Measurements from ENCODE around the gene PIGBOS1.

The PIGBOS1 gene

DNA sequence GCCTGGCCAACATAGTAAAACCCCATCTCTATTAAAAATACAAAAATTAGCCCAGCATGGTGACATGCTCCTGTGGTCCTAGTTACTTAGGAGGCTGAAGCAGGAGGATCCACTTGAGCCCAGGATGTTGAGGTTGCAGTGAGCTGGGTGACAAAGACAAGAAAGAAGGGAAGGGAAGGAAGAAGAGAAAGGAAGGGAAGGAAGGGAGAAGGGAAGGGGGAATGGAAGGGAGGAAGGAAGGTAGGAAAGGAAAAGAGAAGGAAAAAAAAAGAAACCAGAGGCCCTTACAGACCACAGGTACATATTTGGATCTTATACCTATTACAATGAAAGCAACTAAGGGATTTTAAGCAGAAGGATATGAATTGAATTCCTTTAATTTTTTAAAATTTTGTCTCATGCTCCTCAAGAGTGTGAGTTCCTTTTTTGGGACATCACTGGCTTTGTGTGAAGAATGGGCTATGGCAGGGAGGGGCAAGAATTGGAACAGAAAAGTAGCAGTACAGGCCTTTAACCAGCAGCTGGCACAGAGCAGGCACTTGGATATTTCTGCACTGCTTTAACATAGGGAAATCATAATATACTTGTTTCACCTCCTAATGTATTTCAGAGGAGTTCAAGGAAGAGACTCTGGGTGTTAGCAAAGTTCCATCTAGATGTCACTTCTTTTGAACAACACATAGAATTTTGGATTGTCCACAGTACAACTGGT lies 37.2 kb downstream of the PIGBOS1 start:
- TF ChIP-seq, protein P1, sequence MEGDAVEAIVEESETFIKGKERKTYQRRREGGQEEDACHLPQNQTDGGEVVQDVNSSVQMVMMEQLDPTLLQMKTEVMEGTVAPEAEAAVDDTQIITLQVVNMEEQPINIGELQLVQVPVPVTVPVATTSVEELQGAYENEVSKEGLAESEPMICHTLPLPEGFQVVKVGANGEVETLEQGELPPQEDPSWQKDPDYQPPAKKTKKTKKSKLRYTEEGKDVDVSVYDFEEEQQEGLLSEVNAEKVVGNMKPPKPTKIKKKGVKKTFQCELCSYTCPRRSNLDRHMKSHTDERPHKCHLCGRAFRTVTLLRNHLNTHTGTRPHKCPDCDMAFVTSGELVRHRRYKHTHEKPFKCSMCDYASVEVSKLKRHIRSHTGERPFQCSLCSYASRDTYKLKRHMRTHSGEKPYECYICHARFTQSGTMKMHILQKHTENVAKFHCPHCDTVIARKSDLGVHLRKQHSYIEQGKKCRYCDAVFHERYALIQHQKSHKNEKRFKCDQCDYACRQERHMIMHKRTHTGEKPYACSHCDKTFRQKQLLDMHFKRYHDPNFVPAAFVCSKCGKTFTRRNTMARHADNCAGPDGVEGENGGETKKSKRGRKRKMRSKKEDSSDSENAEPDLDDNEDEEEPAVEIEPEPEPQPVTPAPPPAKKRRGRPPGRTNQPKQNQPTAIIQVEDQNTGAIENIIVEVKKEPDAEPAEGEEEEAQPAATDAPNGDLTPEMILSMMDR (IDR thresholded peaks at IDR 0.05), result no peak

DNA sequence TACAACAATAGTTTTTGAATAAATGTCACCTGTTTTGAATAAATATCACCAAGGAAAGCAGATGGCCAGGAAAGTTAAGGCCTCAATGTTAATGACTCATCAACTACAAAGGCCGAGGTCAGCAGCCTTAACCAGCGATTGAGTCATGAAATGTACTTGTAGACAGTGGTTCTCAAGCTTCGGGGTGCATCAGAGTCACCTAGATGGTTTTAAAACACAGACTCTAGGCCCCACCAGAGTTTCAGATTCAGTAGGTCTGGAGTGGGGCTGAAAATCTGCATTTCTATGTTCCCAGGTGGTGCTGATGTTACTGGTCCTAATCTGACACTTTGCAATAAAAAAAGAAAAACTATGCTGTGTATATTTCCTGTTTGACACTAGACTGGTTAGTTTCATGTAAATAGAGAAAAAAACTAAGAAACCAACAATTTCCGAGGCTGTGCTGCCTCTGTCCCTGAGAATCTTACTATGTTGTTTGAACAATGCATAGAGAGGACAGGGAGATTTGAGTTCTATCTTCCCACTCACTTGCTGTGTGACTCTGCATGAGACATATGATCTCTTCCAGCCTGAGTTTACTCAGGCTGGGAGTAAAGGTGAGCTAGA lies 39.1 kb downstream of the PIGBOS1 start:
- TF ChIP-seq, protein P1 (IDR thresholded peaks at IDR 0.05), result no peak

DNA sequence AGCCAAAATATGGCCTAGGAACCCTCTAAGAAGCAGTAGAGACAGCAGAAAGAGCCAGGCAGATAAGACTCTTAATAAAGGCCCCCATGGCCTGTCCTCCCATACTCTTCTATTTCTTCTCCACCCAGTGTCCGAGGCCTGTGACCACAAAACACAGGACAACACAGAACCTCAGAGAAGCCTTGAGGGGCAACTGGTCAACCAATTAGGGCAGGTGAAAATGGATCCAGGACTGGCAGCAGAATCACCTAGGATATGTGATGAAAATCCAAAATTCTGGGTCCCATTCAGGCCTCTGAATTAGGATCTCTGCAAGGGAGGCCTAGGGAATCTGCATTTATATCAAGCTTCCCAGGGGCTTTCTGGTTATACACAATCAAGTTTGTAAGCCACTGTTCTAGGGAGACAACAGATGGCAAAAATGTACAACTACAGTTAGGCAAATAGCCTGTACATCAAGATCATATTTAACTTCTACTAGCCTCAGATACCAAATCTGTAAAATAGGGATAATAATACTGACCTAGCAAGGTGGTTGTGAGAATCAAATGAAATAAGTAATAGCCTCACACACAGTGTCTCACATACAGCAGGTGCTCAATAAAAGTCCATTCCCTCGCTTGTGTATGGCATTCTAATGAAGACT lies 39.7 kb downstream of the PIGBOS1 start:
- TF ChIP-seq, protein P1 (IDR thresholded peaks at IDR 0.05), result no peak

DNA sequence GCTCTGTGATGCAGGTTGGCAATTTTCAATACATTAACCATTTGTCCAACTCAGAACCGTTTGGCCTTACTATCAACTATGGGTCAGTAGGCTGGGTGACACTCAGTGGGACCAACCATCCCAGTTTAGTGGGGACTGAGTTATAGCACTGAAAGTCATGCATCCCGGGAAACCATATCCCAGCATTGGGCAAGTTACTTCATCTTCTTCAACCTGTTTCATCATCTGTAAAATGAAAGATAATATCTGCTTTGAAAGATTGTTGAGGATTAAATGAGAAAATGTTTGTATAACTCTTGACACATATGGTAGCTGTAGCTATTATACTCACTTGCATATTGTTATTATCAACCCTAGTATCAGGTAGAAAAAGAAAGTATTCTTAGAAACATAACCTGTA lies 41.2 kb downstream of the PIGBOS1 start:
- TF ChIP-seq, protein P1 (IDR thresholded peaks at IDR 0.05), result no peak

DNA sequence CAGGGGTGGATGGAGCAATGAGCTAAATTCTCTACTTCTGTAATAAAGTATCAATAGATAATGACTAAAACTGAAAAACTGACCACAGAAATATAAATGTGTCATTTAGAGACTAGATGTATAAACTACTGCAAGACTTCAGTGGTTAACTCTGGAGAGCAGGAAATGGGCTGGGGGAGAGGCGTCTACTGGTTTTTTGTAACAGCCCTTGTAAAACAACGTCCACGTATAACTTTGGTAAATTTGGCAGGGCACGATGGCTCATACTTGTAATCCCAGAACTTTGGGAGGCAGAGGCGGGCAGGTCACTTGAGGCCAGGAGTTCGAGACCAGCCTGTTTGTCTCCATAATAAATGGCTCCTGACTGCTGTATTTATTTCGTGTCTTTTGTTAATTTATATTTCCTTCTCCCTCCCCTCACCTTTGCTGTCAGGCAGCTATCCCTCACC lies 41.8 kb downstream of the PIGBOS1 start:
- TF ChIP-seq, protein P1 (IDR thresholded peaks at IDR 0.05), result no peak

DNA sequence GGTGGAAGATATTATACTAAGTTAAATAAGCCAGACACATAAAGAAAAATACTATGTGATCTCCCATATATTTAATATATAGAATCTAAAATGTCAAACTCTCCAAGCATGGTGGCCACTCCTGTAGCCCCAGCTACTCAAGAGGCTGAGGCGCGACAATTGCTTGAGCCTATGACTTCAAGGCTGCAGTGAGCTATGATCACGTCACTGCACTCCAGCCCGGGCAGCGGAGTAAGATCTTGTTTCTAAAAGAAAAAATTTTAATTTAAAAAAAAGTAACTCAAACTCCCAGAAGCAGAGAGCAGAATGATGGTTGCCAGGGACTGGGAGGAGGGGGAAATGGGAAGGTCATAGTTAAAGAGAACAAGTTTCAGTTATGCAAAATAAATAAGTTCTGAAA lies 42.6 kb downstream of the PIGBOS1 start:
- TF ChIP-seq, protein P1 (IDR thresholded peaks at IDR 0.05), result no peak

DNA sequence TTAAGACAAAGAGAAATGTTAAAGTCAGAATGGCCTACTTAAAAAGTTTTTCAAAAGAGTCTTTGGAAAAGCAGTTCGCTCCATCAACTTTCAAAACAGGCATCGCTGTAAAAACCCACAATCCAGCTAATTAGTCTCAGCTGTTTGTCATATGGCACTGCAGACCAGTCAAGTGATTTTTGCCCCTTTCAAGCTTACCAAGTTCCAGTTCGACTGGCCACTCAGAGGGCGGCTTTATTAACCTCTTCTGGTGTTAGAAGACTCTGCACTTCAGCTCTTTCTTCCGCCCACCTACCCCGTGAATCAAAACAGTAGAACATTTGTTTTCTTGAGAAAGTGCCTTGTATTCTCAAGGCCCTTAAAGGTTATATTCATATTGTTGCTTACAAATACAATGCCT lies 48.6 kb downstream of the PIGBOS1 start:
- TF ChIP-seq, protein P1 (IDR thresholded peaks at IDR 0.05), result no peak

All from LNCAP (cell line).